ENCODE results near the gene CYB5R4.

The CYB5R4 gene

GRCh38 chr6:83859410-83860358 lies at the start of gene CYB5R4:
Gene CYB5R4 (plus strand): TSS chr6:83859689. CDS start chr6:83859783, 94 bp downstream.
- DNase-seq, result peak; percentile 70

- DNase-seq, result no peak
Observed at GRCh38 chr6:83812595-83812994, 46.9 kb upstream of the CYB5R4 start.

GRCh38 chr6:83815631-83816272 lies 43.7 kb upstream of the CYB5R4 start:
- no peak for DNase-seq

GRCh38 chr6:83822629-83823169 lies 36.8 kb upstream of the CYB5R4 start:
- DNase-seq, result no peak

- no peak for DNase-seq
Observed at GRCh38 chr6:83824388-83824801, 35.1 kb upstream of the CYB5R4 start.

GRCh38 chr6:83824831-83825230 lies 34.7 kb upstream of the CYB5R4 start:
- DNase-seq, result no peak

GRCh38 chr6:83827050-83827449 lies 32.4 kb upstream of the CYB5R4 start:
- no peak for DNase-seq

- DNase-seq, result no peak
Observed at GRCh38 chr6:83838727-83839126, 20.8 kb upstream of the CYB5R4 start.

GRCh38 chr6:83844170-83844569 lies 15.3 kb upstream of the CYB5R4 start:
- DNase-seq, result no peak

GRCh38 chr6:83846291-83846690 lies 13.2 kb upstream of the CYB5R4 start:
- DNase-seq, result no peak

- no peak for DNase-seq
Observed at GRCh38 chr6:83847179-83847578, 12.3 kb upstream of the CYB5R4 start.

- DNase-seq, result no peak
Observed at GRCh38 chr6:83849127-83849526, 10.4 kb upstream of the CYB5R4 start.

GRCh38 chr6:83849610-83850009 lies 9.9 kb upstream of the CYB5R4 start:
- DNase-seq, result no peak

GRCh38 chr6:83852528-83853177 lies 6.8 kb upstream of the CYB5R4 start:
- DNase-seq, result no peak

GRCh38 chr6:83853178-83854000 lies 6.1 kb upstream of the CYB5R4 start, which contains the start of gene RIPPLY2:
Gene RIPPLY2 (plus strand): TSS chr6:83853360. CDS start chr6:83853417, 57 bp downstream.
- DNase-seq, result no peak

GRCh38 chr6:83854001-83854501 lies 5.4 kb upstream of the CYB5R4 start:
- DNase-seq, result no peak

- DNase-seq, result no peak
Observed at GRCh38 chr6:83854766-83855165, 4.7 kb upstream of the CYB5R4 start.

- no peak for DNase-seq
Observed at GRCh38 chr6:83860359-83860755, 868 bp downstream of the CYB5R4 start.

GRCh38 chr6:83860782-83861495 lies 1.4 kb downstream of the CYB5R4 start:
- no peak for DNase-seq

GRCh38 chr6:83862776-83863471 lies 3.4 kb downstream of the CYB5R4 start:
- no peak for DNase-seq

GRCh38 chr6:83867043-83867442 lies 7.6 kb downstream of the CYB5R4 start:
- no peak for DNase-seq

Data from NCI-H187 treated with DMSO at 0.1 percent for 48 hours (cell line).